Hematopoietic multipotent progenitor cell treated with erythropoietin and hydrocortisone succinate and interleukin-3 and kit ligand, for 8 days (in vitro differentiated cells): ENCODE data around the gene ZNF789.
"Not testable (repeated sequence)": the region's sequence is repeated elsewhere in the genome, so short reads cannot be mapped to it uniquely, and the experiment has no call there.

Experiments
- DNase-seq: peaks from one replicate; pipeline ENCODE4 v3.0.0-alpha.2; 2015

Gene ZNF789

DNA sequence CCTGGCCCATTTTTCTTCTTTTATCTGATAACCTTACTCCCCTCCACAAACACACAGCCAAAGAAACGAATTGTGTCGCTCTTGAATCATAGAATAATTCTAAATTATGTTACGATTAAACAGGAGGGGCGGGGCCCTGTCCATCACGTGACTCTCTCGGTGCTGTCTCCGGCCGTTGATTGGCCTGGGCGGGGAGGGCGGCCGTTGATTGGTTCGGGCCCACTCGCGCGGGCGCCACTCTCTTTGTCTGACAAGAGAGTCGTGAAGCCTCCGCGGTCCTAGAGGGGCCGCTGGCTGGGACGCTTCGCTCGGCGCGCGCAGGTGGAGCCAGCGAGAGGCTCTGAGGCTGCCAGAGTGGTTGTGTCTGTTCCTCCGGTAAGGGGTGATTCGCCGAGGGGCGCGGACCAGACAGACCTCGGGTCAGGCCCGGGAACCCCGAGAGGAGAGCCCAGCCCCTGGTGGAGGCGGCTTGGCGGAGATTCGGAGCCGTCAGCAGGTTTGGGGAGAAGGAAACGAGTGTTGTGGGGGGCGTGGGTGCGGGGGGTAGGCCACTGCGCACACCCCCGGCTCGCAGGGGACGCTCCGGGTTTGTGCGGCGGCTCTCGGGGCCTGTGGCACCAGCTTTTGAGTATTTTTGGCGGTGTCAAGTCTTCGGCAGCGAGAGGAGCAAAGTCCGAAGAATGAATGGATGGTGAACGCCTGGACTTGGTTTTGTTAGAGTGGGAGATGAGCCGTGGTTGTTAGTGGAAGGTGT lies at the start of gene ZNF789:
Gene ZNF789, plus strand, starts transcription at position 330 of the 754 bp plus-strand sequence. CDS start 3,567 bp downstream, outside the sequence.
- DNase-seq: peak; percentile 98

DNA sequence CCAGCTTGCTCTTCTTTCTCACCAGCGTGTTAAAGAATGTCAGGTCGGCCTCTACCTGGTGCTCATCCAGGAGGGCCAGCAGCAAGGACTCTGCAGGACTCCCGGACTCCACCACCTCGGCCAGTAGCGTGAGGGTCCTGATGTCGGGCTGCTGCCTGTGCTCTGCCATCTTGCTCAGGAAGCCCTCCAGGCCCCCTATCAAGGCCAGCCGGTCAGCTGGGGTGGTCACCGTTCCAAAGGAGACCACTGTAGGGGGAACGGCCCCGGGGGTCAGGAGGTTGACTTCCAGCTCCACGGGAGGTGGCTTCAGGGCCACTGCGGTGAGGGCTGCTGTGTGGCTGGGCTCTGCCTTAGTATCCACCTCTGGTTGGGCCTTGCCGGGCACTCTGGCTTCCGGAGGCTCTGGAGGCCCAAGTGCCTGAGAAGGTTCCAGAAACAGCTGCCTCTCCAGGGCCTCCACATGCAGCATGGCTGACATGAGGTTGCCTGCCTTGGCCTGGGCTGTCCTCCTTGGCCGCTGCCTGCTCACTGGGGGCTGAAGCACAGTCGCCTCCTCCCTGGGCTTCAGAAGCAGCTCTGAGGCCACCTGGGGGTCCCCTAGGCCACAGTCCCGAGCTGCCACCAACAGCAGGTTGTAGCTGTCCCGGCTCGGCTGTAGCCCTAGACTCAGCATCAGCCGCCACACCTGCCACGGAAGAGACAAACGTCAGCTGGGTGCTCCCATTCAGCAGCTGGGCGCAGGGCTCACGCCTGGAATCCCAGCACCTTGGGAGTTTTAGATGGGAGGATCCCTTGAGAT lies 47.6 kb upstream of the ZNF789 start:
- DNase-seq: no peak

DNA sequence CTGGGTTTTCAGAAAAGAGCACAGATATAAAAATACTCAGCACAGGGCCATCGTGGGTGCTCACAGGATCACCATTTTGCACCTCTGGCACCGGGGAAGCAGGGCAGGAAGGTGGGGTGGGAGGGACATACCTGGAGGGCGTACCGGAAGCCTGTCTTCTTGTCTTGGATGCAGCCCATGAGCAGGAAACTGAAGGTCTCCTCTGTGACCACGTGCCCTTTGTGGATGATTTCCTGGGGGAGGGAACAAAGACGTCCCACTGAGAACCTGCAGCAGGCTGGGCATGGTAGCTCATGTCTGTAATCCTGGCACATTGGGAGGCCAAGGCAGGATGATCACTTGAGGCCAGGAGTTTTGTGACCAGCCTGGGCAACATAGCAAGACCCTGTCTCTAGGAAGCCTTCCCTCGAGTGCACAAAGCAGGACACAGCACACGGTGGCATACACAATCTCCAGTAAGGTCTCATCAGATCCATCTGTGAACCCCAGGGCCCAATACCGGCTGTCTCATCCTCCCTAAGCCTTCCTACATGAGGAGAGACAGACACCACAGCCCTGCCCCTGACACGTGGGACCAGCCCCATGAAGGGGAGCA lies 43.6 kb upstream of the ZNF789 start:
- no peak for DNase-seq

DNA sequence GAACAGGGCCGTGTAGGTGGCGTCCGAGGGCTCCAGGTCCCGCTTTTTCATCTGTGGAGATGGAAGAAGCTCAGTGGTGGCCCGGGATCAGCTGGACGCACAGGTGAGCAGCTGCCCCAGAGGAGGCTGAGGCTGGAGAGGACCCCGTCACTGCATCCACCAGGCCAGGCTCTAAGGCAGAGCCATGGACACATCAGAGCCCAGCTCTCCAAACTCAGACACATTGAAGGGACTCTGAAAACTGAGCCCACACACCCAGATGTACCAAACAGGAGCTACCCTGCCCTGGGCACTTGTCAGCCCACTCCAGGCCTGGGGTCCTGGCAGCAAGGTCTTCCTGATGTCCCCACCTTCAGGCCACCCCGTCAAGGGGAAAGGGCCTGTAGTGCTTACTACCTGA lies 42.9 kb upstream of the ZNF789 start:
- DNase-seq: no peak

DNA sequence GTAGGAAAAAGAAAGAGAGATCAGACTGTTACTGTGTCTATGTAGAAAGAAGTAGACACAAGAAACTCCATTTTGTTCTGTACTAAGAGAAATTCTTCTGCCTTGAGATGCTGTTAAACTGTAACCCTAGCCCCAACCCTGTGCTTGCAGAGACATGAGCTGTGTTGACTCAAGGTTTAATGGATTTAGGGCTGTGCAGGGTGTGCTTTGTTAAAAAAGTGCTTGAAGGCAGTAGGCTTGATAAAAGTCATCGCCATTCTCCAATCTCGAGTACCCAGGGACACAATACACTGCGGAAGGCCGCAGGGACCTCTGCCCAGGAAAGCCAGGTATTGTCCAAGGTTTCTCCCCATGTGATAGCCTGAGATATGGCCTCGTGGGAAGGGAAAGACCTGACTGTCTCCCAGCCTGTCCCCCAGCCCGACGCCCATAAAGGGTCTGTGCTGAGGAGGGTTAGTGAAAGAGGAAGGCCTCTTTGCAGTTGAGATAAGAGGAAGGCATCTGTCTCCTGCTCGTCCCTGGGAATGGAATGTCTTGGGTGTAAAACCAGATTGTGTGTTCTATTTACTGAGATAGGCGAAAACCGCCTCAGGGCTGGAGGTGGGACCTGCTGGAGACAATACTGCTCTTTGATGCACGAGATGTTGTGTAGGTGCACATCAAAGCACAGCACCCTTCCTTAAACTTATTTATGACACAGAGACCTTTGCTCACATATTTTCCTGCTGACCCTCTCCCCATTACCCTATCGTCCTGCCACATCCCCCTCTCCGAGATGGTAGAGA lies 40.7 kb upstream of the ZNF789 start:
- DNase-seq: not testable (repeated sequence)

DNA sequence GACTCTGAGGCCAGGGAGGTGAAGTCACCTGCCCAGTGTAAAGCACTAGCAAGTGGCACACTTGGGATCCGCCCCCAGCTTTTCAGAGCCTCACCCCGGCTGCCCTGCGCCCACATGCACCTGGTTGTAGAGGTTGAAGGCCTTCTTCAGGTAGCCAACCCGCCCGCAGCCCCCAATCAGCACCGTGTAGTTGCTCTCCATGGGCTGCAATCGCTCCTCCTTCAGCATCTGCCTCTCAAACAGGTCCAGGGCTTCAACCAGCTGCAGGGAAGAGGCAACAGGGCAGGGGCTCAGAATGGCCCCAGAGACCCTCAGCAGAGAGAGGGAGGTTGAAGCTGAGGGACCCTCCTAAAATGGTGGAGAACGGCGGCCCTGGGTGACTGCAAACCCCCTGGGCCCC lies 39.5 kb upstream of the ZNF789 start:
- DNase-seq: no peak

DNA sequence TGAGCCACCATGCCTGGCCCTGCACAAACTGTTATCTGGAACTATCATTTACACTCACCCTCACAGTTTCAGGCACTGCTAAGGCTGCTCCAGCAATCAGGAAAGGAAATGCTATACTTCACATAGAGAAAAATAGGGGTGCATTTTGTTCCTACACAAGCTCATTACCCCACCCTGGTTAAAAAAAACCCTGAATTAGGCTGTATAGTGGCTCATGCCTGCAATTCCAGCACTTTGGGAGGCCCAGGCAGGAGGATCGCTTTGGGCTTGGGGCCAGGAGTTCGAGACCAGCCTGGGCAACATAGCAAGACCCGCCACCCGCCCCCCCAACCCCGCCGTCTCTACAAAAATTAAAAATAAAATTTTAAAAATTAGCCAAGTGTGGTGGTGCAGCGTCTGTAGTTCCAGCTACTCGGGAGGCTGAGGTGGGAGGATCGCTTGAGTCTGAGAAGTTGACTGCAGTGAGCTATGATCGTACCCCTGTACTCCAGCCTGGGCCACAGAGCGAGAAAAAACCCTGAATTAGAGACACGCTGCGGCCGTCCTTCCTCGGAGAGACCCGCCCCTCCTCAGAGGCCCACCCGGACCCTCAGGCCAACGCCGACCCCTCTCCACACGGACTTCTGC lies 34.6 kb upstream of the ZNF789 start:
- DNase-seq: no peak

DNA sequence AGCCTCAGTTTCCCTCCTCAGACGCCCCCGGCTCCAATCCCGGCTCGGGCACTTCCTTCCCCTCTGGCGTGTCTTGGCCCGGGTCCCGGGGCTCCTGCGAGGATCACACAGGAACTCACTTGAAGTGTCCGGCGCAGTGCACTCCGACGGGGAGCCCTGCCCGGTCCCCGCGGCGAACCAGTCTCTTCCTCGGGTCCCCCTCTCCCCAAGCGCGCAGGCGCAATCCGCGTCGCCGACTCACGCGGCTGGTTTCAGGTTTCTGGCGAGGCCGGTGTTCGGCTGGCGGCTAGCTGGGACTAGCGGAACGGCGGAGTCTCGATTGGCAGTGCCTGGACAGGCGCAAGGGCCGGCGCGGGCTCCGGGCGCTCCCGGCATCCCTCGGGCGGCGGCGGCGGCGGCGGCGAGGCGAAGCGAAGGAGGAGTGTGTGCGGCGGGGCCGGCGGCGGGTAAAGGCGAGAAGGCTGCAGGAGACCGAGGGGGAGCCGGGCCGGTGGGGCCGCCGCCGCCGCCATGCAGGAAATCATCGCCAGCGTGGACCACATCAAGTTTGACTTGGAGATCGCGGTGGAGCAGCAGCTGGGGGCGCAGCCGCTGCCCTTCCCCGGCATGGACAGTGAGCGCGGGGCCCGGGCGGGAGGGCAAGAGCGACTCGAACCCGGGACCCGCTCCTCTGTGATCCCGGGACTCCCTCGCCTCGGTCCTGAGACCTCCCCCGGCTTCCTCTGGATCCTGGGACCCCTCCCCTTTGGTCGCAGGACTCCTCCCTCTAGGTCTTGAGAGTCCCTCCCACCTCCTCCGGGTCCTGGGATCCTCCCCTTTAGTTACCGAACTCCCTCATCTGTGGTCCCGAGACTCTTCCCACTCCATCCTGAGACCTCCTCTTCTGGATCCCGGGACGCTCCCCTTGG lies 33.9 kb upstream of the ZNF789 start, which contains the start of the genes CPSF4 and PTCD1:
Gene CPSF4, plus strand, starts transcription at position 371 of the 908 bp plus-strand sequence. Its CDS starts 140 bp downstream, at position 511.
Gene PTCD1, minus strand, starts transcription at position 226 of the 908 bp plus-strand sequence. CDS start 3,556 bp downstream, outside the sequence.
- DNase-seq: peak; percentile 95

DNA sequence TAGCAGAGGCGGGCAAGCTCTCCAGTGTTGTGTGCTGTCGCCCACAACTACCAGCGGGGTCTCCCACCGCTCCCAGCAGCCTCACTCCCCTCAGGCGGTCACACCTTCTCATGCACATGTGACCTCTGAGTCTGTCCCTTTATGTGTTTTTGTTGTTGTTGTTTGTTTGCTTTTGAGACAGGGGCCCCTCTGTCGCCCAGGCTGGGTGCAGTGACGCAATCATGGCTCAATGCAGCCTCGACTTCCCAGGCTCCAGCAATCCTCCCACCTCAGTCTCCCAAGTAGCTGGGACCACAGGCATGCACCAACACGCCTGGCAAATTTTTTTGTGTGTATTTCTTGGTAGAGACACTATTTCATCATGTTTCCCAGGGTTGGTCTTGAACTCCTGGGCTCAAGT lies 32.5 kb upstream of the ZNF789 start:
- DNase-seq: no peak

DNA sequence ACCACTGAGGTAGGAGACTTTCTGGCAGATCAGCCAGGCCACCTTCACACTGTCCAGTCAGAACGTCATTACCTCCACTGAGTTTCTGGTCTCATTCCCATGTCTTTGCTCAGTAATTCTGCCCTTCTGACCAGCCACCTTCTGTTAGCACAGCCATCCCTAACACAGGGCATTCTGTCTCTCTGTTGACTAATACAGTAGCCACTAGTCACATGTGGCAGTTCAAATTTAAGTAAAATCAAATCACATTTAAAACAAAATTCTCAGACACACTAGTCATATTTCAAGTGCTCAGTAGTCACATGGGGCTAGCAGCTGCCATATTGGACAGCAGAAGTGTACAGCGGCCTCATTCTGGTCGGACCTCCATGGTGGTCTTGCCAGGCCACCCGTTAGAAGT lies 26.6 kb upstream of the ZNF789 start:
- no peak for DNase-seq

DNA sequence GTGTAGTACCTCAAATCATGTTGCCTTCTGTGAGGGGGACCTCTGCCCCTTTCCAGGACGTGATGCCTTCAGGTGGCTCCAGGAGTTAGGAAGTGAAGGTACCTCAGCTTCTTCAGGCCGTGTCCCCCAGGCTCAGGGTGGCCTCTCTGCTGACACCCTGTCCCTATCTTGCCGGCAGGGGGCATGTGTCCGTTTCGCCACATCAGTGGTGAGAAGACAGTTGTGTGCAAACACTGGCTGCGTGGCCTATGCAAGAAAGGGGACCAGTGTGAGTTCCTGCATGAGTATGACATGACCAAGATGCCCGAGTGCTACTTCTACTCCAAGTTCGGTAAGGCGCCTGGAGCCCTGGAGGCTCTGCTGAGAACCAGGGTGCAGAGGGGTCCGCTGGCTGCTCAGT lies 24.7 kb upstream of the ZNF789 start:
- DNase-seq: peak; percentile 30

DNA sequence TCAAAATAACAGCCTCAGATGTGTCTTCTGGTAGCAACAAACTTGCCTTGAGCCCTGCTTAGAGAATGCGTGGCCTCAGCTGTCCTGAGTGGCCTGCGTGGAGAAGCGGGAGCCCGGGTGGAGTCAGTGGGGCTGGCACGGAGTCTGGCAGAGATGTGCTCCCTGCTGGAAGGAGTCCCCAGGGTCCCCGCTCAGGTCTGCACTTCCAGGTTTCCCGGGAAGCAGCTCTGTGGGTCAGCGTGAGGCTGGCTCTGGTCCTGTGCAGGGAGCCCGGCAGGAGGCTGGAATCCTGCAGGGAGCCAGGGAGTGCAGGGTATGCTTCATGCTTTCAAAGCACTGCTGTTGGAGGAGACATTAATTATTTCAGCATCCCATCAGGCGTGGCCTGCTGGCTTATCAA lies 23.8 kb upstream of the ZNF789 start:
- DNase-seq: no peak

DNA sequence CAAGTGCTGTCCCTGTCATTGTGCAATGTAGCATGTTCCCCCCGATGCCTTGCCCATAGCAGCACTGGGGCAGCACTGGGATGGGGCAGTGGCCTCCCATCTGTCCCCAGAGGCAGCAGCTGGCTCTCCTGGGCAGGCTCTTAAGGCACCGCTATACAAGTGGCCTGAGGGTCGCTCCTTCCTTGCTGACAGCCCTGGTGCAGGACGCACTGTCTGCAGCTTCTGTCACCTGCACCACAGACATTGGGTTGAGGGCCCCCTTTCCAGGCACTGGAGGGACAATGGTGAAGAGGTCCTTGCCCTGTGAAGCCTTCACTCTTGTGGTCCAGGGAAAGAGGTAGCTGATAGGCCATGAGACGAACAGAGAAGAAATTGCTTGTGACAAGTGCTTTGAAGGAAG lies 23.4 kb upstream of the ZNF789 start:
- no peak for DNase-seq

DNA sequence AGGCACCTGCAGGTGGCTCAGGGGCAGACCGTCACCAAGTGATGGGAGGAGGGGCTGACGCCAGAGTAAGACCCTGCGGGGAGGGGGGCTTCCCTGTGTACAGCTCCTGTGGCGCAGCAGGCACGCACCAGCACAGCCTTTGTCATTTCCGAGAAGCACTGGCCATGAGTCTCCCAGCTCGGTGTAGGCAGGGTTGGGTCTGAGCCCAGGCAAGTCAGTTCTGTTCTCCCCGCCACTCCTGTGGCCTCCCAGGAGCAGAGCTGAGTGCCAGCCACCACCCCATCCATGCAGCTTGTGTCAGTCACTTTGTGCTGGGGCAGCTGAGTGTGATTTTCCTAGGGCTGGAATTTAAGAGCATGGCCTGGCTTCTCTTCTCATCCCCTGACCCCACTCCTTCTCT lies 20.8 kb upstream of the ZNF789 start:
- no peak for DNase-seq

DNA sequence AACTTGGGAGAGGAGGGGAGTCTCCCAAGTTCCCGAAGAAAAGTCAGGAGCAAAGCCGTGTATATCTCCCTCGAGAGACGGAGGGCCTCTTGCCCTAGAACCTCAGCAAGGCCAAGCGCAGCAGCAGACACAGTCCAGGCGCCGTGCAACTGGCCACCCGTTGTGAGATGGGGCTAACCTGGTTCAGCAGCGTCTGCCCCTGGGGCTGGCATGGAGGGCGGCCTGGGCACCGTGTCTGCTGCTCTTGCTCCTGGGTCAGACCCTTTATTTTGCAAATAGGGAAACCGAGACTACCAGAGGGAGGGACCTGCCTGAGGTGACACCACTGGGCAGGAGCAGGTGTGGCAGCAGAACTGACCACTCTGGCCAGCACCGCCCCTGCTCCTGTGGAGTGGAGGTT lies 20.1 kb upstream of the ZNF789 start:
- no peak for DNase-seq

DNA sequence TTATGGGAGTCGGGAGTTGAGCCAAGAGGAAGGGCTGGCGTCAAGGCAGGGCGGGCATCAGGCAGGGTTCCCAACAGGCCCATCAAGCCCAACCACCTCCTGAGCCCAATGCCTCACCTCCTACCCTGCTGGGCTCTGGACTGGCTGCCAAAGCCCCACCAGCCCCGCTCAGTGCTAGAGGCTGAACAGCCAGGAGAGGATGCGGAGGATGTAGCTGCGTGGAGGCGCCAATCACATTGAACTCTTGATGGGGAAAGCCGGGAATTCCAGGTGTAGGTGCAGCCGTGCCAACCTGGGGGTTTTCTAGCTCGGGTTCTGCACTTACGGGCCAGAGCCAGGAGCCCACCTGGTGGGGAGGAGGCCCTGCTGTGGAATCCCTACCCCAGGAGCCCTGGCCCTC lies 19.6 kb upstream of the ZNF789 start:
- DNase-seq: no peak

DNA sequence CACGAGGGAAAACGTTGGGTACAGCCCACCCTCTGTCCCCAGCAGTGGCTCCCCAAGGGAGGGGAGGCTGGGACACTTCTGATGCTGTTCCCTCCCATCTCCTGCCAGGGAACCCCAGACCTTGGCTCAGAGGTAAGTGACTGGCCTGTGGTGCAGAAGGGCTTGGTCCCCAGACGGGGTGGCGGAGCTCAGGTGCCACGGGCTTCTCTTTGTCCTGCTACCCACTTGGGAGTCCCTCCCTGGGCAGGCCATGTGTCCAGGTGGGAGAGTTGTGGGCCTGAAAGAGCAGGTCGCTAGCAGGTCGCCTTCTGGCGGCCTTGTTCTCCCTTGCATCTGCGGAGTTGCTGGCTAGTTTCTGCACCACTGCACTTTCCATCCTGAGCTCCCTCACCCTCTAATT lies 16.8 kb upstream of the ZNF789 start:
- no peak for DNase-seq

DNA sequence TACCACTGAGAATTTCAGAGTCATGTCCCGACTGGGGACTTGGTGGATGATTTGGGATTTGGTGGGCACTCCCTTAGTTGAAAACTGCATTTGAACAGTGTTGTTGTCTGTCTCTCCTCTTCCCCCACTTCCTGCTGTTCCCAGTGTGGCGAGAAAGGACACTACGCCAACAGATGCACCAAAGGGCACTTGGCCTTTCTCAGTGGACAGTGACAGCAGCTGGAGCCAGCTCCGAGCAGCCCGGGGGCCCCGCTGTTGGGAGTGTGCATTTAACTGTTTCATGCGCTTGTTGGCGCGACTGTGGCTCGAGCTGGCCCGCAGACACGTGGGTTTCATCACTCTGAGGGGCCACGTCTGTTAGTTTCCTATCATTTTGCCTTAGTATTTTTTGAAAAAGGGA lies 16.4 kb upstream of the ZNF789 start:
- no peak for DNase-seq

DNA sequence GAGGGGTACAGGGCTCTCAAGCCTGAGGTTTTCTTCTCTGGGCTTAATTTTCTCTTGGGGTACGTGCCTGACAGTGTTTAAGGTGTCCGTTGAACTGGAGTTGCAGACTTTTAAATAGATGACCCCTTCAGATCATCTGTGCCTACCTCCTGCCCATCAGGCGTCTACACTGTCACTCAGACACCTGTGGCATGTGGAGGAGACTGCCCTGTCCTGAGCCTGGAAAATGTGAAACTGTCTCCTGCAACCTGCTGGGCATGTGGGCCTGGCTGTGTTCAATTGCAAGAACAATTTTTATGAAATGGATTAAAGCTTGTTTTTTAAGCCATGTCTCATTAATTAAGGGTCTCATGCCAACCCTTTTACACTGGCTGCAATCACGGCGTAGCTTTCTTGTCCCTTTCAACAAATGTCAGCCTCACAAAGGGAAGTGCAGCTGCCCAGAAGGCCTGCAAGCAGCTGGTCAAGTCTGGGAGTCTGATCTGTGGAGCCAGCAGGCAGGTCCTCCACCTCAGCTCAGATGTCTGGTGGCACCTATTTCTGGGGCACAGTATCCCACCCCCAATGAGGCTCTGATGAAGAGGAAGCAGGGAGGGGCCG lies 15.5 kb upstream of the ZNF789 start:
- no peak for DNase-seq

DNA sequence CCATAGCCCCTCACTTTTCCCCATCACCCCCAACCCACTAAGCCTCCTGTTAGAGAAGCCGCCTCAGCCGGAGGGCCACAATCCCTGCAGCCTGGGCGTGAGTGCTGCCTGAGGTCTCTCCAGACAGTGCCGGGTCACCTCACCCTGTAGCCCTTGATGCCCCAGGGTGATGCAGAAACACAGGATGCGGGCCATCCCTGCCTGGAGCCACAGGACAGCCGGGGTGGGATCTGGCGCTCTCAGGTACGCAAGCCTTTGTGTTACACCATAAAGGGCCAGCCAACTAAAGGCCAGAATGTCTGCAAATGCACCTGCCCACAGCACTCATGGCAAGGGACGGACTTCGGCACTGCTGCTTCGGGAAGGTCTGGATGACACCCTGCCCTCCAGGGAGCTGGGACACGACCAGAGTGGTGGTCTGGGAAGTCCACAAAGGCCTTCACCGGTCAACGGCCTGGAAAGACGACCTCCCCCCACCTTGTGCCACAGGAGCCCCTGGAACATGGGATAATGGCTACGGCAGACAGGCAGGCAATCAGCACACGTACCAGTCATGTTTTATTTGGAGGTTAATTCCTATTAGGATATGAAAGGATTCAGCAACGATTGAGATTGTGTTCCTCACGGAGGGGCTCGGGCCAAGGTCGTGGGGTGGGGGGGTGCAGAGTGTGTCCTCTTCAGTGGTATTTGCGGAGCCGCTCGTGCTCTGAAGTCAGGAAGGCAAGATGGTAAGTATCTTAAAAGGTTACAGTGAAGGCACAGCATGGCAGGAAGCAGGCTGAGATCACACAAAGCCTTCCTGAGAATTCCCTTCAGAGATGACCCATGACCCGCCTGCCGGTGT lies 14.8 kb upstream of the ZNF789 start:
- no peak for DNase-seq
